ENCODE results near the gene GAS7.

DNA sequence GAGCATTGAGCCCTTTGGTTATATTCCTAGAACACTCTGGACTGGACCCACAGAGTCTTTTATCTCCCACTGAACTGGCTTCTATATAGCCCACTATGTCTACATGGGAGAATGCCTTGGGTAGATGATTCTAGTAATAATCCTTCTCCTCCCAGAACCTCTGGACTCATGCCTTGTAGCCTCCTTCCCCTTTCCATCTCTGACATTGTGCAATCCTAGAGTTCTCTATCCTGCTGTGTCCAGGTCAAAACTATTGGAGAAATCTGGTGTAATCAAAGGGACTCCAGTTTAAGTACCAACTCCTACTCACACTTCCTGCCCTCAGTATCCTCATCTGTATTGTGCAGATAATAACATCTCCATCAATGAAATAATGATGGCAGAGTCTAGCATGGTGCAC, 302.5 kb downstream of the GAS7 start:
- TF ChIP-seq, protein P1, sequence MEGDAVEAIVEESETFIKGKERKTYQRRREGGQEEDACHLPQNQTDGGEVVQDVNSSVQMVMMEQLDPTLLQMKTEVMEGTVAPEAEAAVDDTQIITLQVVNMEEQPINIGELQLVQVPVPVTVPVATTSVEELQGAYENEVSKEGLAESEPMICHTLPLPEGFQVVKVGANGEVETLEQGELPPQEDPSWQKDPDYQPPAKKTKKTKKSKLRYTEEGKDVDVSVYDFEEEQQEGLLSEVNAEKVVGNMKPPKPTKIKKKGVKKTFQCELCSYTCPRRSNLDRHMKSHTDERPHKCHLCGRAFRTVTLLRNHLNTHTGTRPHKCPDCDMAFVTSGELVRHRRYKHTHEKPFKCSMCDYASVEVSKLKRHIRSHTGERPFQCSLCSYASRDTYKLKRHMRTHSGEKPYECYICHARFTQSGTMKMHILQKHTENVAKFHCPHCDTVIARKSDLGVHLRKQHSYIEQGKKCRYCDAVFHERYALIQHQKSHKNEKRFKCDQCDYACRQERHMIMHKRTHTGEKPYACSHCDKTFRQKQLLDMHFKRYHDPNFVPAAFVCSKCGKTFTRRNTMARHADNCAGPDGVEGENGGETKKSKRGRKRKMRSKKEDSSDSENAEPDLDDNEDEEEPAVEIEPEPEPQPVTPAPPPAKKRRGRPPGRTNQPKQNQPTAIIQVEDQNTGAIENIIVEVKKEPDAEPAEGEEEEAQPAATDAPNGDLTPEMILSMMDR (IDR thresholded peaks at IDR 0.05), result no peak
- TF ChIP-seq POLR2A (IDR thresholded peaks at IDR 0.05), result no peak
